Kidney tubule cell (primary cell): ENCODE results near the gene USP40.

ENCODE experiments used
- DNase-seq: peaks from one replicate; pipeline ENCODE4 v3.0.0-alpha.2; 2018; ENCODE audit warnings: low spot score

Gene USP40

DNA sequence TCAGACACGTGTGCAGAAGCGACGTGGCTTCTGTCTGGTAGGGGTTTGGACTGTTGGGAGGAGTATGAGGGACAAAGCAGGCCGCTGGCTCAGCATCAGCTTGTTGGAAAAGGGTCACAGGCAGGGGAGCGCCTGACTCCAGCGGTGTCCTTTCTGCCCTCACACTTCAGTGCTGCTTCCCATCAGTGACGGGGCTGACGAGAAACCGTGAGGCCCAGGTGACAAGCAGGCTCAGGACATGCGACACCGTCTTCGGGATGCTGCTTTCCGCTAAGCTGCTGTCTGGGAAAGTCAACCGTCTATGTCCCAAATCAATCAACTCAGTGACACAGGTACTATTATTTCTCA is 90.5 kb downstream of the USP40 start:
- DNase-seq, result no peak

DNA sequence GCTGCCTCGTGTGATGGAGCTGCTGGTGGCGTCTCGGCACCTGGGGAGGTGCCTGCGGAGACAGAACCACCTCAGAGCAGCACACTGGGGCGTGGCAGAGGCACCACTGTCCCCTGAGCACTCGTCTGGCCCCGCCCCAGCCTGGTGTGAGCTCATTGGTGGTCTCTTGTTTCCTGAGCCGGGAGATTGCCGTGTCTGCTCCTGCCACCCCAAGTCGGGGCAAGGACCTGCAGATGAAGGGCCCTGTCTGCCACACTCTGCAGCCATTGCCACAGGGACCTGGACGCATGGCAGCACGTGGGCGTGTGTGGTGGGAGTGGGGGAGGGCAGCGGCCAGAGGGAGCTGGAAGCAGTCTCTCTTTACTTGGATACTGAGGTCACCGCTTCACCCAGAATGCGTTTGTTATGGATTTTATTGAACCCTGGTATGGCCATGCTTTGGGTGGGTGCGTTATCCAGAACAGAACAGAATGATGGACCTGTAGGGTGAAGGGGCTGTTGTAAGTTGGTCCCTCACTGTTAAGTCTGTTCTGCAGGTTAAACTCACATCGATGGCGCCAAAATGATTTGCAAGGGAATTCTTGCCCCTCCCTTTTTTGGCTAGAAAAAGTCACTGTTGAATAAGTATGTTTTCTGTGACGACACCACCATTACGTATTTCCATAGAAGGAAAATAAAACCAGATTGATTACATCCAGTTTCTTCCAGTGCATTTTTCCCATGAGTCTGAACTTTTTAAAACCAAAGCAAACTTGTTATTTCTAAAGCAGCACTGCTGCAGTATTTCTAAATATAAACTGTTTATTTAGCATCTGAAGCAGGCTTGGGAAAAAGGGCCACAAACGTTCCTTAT is 92.0 kb downstream of the USP40 start:
- no peak for DNase-seq

- no peak for DNase-seq
These were observed 92.7 kb downstream of the USP40 start for GRCh38 chr2:233473878-233474277.

DNA sequence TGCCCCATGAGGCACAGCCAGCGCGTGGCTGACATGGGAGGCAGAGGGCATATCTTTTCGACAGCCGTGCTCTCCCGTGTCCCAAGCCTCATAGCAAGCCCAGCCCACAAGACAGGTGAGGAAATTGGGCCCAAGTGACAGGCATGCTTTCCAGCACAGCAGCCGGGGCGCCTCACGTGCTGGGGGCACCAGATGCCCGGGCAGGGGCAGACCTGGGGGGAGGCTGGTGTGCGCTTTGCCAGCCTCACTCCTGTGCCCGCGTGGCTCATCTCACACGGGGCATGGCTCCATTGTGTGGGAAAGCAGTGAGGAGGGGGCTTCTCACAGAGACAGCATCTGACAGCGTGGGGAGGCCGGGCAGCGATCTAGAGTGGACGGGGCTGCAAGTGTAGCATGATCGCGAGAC is 93.2 kb downstream of the USP40 start:
- DNase-seq, result no peak

GRCh38 chr2:233471291-233472035 is 95.1 kb downstream of the USP40 start:
- no peak for DNase-seq

DNA sequence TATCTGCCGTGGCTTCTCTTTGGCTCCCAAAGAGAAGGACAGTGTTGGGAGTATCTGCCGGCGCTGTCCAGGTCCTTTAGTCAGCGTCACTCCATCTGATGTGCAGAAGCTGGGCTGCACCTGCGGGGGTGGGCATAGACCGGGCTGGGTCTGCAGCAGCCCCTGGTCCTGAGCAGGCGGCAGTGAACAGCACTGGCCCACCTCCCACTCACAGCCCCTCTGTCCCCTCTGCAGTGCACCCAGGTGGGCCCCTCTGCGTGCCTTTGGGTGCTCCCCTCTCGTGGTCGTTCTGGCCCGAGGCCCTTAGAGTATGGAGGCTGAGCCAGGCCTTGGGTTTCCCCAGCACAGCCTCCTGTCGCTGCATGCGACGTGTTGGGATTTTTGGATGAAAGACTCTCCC is 95.7 kb downstream of the USP40 start:
- DNase-seq, result no peak

- no peak for DNase-seq
These were observed 96.4 kb downstream of the USP40 start for GRCh38 chr2:233470011-233470687.

DNA sequence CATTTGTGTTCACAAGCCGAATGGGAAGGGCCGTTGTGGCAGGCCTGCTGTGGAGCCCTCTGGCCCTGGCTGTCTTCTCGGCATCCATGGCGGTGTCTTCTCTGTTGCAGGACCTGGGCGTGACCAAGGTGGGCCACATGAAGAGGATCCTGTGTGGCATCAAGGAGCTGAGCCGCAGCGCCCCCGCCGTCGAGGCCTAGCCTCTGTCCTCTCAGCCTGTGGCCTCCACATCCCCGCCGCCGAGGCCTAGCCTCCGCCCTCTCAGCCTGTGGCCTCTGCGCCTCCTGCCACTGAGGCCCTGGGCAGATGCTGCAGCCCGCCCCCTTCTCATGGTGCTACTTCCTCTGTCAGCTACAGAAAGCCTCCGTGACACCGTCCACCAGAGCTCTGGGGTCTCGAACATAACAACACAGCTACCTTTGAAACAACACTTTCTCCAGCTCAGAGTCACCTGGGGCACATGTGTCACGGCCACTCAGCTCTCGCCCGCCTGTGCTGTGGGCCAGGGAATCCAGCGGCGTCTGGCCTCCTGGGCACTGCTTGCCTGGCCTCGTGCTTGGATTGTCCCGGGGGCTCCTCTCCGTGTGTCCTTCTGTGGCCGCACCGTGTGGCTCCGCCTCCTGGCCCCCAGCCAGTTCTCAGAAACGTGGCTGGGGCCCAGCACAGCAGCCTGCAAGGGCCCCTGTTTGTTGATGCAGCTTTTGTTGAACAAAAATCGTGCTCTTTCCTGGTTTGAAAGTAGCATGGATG is 97.1 kb downstream of the USP40 start:
- no peak for DNase-seq

GRCh38 chr2:233468741-233469110 is 97.9 kb downstream of the USP40 start:
- DNase-seq, result no peak

DNA sequence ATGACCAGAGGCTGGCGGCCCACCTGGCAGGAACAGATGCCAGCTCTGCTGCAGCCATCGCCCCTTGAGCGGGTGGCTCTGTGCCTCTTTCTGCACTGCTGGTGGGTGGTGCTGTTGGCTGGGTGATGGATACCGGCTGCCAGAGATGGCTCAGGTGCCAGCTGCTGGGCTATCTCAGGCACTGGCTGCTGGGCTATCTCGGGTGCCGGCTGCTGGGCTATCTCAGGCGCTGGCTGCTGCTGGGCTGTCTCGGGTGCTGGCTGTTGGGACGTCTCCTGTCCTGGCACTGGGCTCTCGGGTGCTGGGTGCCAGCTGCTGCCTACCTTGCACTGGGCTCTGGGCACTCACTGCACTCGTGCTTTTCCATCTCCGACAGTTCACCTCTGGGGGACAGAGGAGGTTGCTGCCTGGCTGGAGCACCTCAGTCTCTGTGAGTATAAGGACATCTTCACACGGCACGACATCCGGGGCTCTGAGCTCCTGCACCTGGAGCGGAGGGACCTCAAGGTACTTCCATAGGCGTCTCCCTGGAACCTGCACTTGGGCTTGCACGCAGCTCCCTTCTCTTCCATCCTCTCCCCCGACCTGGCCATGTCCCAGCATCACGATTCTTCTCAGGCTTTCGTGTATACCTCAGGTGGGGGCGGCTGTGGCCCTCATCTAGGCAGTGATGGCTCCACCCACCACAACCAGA is 98.4 kb downstream of the USP40 start:
- no peak for DNase-seq

GRCh38 chr2:233466991-233467603 is 99.5 kb downstream of the USP40 start:
- DNase-seq, result no peak

GRCh38 chr2:233464531-233465240 is 101.9 kb downstream of the USP40 start:
- no peak for DNase-seq

- DNase-seq, result no peak
These were observed 102.5 kb downstream of the USP40 start for GRCh38 chr2:233464056-233464455.

DNA sequence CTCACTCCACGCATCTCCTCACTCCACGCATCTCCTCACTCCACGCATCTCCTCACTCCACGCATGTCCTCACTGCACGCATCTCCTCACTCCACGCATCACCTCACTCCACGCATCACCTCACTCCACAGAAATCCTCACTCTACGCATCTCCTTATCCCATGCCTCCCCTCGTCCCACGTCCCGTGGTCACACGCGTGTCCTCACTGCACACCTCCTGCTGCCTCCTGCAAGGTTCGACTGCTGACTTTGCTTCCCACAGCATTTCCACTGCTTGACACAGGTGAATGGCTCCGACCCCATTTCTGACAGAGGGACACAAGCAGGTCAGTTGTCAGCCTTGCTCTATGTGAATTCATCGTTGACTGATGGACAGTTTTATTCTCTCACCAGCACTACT is 103.0 kb downstream of the USP40 start:
- DNase-seq, result no peak

GRCh38 chr2:233462826-233463470 is 103.6 kb downstream of the USP40 start:
- no peak for DNase-seq

DNA sequence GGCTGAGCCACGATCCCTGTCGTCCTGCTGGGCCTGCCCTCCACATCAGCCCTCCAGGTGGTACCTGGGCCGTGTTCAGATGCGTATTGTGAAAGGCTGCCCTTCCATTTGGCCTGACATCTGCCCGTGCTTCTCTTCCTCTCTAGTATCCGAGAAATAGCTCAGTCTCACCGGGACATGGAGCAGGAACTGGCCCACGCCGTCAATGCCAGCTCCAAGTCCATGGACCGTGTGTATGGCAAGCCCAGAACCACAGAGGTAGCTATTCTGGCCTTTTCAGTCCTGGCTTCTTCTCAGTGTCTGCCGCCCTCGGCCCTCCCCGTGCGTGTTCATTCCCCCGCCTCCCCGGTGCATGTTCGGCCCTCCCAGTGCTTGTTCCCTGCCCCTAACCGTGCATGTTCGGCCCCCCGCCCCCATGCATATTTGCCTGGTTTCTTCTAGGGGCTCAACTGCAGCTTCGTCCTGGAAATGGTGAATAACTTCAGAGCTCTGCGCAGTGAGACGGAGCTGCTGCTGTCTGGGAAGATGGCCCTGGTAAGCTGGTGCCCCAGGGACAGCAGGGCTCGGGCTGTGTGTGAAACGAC is 104.3 kb downstream of the USP40 start:
- no peak for DNase-seq

DNA sequence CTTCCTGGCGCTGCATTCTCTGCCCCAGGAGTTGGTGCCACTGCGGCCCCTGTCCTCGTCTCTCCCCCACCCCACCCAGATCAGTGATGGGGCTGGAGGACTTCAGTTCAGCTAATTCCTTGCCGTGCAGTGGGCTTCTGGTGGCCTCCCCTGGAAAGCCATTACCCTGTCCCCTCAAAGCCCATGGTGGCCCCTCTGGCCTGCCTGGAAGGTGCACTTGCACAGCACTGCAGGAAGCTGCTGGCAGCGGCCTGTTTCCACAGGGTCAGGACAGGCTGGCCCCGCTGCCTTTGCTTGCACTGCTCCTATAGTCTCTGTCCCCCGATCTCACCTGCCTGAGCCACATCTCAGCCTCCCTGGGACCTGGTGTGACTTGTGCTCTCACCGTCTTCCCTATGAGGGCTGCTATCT is 105.1 kb downstream of the USP40 start:
- DNase-seq, result no peak

DNA sequence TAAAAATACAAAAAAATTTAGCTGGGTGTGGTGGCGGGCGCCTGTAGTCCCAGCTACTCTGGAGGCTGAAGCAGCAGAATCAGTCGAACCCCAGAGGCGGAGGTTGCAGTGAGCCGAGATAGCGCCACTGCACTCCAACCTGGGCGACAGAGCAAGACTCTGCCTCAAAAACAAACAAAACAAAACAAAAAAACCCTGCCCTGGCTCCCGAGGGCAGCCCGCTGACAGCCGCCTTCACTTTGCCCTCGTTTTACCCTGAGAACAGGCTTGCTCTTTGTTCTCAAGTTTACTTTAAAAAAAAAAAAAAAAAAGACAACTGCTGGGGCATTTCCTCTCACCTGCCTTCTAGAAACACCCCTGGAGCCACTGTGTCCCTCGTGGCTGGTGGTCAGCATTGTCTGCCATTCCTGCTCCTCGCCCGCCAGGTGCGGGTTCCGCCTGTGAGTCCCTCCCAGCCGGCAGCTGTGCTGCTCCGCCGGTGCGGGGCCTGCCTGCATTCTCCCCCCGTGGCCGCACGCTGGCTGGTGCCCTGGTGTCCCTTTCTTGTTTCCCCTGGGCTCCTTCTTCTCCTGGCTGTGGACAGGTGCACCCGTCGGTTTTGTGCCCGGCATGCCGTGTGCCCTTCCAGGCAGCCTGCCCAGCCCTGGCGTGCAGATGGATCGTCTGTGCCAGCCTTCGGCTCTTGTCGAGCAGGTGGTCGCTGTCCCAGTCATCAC is 105.7 kb downstream of the USP40 start:
- DNase-seq, result no peak

GRCh38 chr2:233459426-233459825 is 107.2 kb downstream of the USP40 start:
- no peak for DNase-seq
